ENCODE measurements around the gene ATP8B1. TPM values are rescaled to one million over a fixed set of nuclear protein-coding genes. Genes with fewer than 3 reads are reported as not detected.

Gene ATP8B1
- total and polyA plus RNA-seq, 9 of the 15 experiments (the other 6 are each of a cell fraction or from before 2014, with no cell fraction given): 0.01 to 0.22 (median 0.03) TPM; not detected in 3

- TF ChIP-seq ZNF592 (IDR thresholded peaks at IDR 0.05) (no peak), YY1 (IDR thresholded peaks at IDR 0.05; ENCODE audit: borderline replicate concordance in 1 of 3, control insufficient read depth in 1 of 3, extremely low read depth in 1 of 3, insufficient read depth in 3 of 3, insufficient read length in 1 of 3, insufficient replicate concordance in 2 of 3, low read depth in 1 of 3, low read length in 2 of 3) (peak in 1 of 3 experiments; percentile 55), FOSL1 (tag; conservative IDR thresholded peaks at IDR 0.05) (peak; percentile 88), JUNB (CRISPR knock-in tag; conservative IDR thresholded peaks at IDR 0.05) (0 out of 2 replicates have a peak, but pooled peaks have one; percentile 40), PKNOX1 (IDR thresholded peaks at IDR 0.05) (peak; percentile 86), ZBTB8A (IDR thresholded peaks at IDR 0.05; ENCODE audit: partially characterized antibody) (no peak), PTBP1 (IDR thresholded peaks at IDR 0.05; ENCODE audit: low read depth, low read length) (no peak), CXXC5 (CRISPR knock-in tag; IDR thresholded peaks at IDR 0.05) (0 out of 2 replicates have a peak, but pooled peaks have one; percentile 7), CEBPB (tag; IDR thresholded peaks at IDR 0.05) (peak; percentile 76), JUN (IDR thresholded peaks at IDR 0.05; ENCODE audit: borderline replicate concordance, low read depth, low read length) (peak; percentile 80), JUN (CRISPR knock-in tag; IDR thresholded peaks at IDR 0.05; ENCODE audit: borderline replicate concordance) (no peak), BDP1 (IDR thresholded peaks at IDR 0.05; ENCODE audit: insufficient read depth, insufficient read length) (no peak), EP400 (IDR thresholded peaks at IDR 0.05) (peak; percentile 37; the same call in 1 of the 2 replicates), EP300 (IDR thresholded peaks at IDR 0.05; ENCODE audit: low read length) (peak; percentile 36; the same call in 1 of the 2 replicates)
These were observed 30.5 kb upstream of the ATP8B1 start (continued) for GRCh38 chr18:57833441-57834101.
